HG02884 (cell line): ENCODE measurements around the gene SFI1.
"Not testable (repeated sequence)": the region's sequence is repeated elsewhere in the genome, so short reads cannot be mapped to it uniquely, and the experiment has no call there.

ENCODE experiments used
- ATAC-seq: cut with Tn5 transposase; IDR thresholded peaks from one replicate; pipeline ENCODE4 v1.9.1; 2021; ENCODE audit warnings: mild to moderate bottlenecking, moderate library complexity; ENCODE audit not compliant: unreplicated experiment

The SFI1 gene

DNA sequence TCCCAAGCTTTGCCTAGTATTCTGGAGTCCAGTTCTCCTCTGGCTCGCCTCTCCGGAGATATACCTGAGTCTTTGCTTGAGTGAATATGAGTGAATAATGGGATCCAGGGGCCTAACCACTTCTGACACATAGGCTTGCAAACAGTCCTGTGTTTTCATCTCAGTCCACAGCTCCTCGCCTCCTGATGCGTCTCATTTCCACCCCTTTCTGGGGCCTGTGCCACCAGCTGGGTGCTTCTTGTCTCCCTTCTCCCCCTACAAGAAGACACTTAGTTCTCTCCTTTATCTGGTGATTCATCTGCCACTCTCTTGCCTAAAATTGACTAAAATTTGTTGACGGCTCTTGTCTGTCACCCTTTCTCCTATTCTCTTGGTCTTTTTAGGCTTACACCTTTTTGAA is 44.6 kb downstream of the SFI1 start:
- ATAC-seq: no peak

DNA sequence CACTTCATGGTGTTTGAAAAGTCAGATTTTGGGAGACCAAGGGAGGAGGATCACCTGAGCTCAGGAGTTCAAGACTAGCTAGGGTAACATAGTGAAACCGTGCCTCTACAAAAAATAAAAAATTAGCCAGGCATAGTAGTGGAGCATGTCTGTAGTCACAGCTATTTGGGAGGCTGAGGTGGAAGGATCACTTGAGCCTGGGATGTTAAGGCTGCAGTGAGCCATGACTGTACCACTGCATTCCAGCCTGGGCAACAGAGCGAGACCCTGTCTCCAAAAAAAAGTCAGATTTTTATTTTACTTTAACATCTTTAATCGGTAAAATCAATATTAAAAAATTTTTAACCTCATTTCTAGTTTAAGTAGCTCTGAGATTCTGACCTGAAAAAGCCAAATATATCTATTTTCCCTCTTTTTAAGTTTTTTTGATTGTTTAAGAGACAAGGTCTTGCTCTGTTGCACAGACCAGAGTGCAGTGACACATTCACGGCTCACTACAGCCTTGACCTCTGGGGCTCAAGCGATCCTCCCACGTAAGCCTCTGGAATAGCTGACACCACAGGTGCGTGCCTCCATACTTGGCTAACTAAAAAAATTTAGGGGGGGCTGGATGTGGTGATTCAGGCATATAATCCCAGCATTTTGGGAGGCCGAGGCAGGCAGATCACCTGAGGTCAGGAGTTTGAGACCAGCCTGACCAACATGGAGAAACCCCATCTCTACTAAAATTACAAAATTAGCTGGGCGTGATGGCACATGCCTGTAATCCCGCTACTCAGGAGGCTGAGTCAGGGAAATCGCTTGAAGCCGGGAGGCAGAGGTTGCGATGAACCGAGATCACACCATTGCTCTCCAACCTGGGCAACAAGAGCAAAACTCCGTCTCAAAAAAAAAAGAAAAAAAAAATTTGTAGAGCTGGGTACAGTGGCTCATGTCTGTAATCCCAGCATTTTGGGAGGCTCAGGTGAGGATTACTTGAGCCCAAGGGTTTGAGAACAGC is 48.4 kb downstream of the SFI1 start:
- ATAC-seq: no peak

DNA sequence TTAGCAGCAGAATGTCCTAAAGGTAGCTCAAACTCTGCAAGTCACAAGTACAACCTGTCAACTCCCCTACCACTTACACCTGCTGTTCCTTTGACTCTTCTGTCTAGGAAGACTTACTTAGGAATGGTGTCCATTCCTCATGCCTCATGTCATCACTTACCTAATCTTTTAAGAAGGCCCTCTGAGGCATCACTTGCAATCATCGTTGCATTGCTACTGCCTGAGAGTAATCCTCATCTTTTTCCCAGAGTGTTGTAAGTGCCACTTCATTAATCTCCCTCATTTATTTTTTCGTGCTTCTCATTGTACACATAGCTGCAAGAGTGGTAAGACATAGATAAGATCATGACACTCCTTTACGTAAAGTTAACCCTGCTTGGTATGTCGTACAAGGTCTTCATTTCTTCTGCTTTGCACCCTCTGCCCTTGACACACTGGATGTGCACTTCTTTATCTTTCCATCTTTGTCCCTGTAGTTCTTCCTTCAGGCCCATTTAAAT is 54.6 kb downstream of the SFI1 start:
- ATAC-seq: no peak

DNA sequence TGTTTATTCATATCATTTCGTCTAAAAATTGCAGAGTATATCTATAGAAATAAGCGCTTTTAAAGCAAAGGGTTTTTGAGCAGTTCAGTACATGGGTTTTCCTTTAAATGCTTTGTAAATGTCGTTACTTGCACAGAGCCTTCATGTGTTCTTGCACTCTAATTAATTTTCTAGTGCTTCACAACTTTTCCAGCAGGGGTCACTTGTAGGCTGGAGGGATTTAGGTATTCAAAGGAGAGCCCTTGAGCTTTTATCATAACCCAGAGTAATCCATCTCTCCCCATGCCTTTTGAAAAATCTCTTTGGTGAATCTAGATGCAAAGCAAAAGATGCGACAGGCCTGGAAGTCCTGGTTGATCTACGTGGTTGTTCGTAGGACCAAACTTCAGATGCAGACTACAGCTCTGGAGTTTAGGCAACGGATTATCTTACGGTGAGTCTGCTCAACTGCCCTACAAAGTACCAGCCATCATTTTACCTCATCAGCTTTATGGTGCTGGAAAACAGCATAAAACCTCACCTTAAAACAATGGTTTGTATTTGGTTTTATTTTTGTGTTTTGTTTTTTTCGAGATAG is 60.4 kb downstream of the SFI1 start:
- ATAC-seq: no peak

DNA sequence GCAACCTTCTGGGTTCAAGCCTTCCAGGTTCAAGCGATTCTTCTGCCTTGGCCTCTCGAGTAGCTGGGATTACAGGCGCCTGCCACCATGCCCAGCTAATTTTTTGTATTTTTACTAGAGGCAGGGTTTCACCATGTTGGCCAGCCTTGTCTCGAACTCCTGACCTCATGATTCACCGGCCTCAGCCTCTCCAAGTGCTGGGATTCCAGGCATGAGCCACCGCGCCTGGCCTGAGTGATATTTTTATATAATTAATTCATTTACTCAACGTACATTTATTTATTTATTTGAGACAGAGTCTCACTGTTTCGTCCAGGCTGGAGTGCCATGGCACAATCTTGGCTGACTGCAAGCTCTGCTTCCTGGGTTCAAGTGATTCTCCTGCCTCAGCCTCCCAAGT is 62.2 kb downstream of the SFI1 start:
- ATAC-seq: not testable (repeated sequence)

DNA sequence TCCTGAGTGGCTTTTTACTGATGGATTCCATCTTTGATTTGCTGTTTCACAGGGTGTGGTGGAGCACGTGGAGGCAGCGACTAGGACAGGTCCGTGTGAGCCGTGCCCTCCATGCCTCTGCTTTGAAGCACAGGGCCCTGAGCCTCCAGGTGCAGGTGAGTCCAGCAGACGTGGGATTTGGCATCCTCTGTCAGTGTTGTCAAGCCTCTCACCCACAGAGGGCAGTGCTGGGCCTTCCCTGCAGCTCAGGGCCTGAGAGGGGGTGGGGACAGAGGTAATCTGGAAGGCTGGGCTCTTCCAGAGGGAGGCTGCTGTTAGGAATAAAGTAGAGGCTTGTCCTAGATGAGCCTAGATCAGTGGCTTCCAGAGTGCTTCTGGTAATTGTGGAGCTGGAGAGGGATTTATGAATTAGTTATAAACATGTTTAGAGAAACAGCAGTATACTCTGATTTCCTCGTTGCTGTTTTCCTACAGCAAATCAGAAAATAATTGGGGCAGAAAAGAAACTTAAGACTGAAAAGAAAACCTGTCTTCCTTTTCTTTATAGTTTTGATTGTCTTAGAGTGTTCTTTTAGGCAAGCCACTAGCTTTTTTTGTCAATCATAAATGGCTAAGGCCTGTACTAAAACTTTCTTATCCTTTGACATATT is 65.0 kb downstream of the SFI1 start:
- ATAC-seq: no peak

DNA sequence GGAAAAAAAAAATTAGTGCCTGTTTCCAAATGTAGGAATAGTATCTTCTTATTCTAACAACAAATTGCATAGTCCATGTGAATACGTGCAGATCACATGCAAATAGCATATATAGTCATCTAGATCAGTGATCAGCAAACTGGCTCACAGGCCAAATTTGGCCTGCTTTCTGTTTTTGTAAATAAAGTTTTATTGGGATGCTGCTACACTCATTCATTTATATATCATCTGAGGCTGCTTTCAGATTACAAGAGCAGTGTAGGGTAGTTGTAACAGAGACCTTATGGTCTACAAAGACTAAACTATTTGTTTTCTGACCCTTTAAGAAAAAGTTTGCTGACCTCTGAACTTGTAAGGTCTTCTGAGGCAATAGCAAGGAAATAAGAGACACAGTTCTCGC is 65.6 kb downstream of the SFI1 start:
- ATAC-seq: no peak

DNA sequence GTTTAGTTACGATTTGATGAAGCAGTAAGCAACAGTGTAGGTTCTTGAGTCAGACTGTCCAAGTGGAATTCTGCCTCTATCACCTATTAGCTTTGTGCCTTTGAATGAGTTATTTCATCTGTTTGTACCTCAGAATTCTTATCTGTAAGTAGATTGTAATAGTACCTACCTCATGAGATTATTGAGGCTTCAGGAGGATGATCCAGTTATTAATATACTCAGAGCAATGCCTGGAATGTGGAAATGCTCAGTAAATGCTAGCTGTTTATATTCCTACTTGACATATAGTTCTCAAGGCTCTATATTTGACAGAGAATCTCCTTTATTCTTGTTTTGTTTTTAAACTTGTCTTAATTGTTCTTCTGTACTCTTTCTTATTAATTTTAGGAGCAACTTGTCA is 70.1 kb downstream of the SFI1 start:
- ATAC-seq: no peak

DNA sequence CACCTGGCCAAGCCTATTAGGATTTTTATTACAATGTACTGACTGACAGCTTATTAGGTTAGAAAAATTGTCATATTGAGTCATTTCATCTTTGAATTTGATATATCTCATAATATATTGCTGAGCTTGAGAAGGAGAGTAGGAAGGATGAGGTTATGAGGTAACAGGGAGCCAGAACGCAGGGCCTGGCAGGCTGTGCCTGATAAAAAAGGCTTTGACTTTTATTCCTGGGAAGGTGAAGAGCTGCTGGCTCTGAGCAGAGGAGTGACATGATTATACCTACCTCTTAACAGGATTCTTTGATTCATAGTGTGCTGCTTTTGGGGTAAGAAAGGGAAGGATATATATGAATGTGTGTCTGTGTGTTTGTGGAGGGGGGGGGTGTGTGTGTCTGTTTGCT is 70.9 kb downstream of the SFI1 start:
- ATAC-seq: no peak

DNA sequence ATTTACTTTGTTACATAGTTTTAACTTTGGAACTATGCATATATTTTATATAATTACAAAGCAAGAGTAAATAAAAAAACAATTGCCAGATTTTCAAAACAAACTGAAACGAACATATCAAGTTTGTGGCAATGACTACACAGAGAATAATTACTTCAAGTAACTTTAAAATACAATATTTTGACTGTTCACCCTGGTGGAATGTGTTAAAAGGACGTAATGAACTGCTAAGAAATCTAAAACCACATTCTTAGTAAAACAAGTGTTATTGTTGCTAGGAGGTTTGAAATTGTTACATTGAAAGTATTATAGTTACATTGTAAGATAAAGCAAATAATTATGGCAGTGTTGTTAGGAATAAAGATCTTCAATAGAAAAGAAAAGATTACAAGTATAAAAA is 71.4 kb downstream of the SFI1 start:
- no peak for ATAC-seq

DNA sequence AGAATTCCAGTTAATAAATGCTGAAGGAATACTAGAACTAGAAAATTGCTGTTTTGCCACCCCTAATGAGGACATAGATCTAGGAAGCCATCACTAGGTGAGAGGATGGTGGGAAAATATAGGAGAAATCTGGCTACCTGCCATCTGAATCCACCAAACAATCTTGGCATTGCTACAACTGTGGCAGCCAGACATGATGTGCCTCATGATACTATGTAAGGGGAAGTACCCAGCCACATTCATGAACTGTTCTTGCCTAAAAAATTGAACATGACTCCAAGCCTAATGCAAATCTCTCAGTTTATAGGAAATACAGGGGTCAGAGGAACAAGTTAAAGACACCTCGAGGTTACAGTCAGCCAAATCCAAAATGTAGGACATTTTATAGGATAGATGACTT is 72.8 kb downstream of the SFI1 start:
- no peak for ATAC-seq

DNA sequence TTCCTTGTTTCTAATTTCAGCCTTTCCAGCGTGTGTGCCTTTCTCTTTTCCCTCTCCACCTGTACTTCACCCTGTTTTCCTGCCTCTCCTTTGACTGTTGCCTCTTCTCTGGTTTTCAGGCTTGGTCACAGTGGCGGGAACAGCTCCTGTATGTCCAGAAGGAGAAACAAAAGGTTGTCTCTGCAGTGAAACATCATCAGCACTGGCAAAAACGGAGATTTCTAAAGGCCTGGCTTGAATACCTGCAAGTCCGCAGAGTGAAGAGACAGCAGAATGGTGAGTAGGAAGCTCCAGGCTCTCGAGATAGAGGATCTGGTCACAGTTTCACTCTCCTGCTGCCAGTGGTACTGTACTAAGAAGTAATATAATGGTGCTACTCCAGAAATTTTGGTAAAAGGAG is 76.6 kb downstream of the SFI1 start:
- no peak for ATAC-seq

DNA sequence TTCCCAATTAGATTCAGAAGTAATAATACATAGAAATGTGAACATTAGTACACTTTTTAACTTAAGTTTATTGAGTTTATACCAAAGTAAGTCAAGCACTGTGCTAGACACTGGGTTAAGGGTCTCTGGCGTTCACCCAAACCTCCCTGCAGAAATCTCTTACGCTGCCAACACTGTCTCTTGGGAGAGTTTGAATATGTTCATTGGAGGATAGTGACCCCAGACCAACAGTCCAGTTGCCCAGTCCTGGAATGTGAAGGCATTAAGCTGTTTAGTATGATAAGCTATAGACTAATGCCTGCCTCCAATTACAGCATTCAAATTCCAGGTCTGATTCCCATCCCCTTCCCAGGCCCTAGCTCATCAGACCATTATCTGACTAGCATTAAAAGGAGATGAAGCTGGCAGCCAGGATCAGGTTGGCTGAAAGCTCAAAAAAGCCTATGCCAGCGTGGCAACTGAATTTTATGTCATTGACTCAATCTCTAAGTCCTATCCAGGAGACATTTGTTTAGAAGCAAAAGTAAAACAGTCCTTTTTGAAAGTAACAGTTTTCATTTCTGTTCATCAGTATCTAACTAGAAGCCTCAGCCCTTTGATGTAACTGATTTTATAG is 77.8 kb downstream of the SFI1 start:
- no peak for ATAC-seq

DNA sequence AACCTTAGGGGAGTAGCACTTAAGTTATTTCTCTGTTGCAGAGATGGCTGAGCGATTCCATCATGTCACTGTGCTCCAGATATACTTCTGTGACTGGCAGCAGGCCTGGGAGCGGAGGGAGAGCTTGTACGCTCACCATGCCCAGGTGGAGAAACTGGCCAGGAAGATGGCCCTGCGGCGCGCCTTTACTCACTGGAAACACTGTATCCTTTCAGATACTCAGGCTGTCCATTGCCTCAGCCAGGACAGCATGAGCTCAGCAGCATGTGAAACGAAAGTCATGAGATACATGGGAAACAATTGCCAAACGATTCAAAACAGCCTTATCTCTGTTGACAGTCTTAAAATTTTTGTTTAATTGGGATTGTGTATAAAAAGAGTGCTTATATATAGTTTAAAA is 78.9 kb downstream of the SFI1 start:
- no peak for ATAC-seq

DNA sequence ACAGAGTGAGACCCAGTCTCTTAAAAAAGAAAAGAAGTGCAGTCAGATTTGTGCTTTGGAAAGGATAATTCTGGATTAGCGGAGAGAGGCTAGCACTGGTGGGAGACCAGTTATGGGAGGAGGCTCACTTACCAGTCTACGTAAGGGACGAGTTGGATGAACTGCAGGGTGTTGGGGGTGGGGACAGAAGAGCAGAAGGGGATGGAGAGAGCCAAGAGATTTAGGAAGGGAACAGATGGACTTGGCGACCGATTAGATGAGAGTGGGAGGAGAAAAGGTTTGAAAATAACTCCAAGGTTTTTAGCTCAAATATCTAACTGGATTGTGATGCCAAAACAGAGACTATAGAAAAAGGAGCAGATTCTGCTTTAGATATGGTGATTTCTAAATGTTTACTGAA is 81.4 kb downstream of the SFI1 start:
- ATAC-seq: no peak

DNA sequence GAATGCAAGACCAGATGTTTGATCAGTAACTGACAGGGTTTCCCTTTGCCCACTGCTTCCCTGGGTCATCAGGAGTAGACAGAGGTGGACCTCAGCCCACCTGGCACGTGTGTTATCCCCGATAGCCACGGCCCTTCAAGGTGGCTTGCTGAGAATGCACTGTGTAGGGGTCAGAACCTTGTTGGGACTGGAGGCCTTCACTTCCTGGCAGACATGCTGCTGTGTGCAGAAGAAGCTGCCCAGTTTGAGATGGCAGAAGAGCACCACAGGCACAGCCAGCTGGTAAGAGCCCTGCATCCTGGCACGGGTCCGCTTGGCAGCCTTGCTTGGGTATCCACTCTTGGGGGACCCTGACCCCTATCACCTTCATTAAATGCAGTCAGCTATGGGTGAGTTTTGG is 81.8 kb downstream of the SFI1 start:
- no peak for ATAC-seq

DNA sequence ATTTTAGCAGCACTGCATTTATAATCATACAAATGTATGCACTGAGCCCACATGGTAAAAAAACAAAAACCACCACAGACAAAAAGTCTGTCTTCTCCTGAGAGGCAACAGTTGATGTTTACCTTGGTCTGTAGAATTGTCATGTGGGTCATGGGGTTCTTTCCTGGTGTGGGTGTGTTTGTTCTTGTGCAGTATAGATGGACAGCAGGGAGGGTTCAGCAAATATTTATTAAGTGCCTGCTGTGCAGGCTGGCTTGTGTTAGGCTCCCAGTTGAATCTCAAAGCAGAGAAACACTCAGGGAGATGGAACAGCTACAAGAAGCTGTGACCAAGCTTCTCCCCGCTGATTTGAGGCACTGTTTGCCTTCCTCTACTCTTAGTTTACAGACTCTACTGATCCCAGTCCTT is 83.5 kb downstream of the SFI1 start:
- ATAC-seq: no peak

DNA sequence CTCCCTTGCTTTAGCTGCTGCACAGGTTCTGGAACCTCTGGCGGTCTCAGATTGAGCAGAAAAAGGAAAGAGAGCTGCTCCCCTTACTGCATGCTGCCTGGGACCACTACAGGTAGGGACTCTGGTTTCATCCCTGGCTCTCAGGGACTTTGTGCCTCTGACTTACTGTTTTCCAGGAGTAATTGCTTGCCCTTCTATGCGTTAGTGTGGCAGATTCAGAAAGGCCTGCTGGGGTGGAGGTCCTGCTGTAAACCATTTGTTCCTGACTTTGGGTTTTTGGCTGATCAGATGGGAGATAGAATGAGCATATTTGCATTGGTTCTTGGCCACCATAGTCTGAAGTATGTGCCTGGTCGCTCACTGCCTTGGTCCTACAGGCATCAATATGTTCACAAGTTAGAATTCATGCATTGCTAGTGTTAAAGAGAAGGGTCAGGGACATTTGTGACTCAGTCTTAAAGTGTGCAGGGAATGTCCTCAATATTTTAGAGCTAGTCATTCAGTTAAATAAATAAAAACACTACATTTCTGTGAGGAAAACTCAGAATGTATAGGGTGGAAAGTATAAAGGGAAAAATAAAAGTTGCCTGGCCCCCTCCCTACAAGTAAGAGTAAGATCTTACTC is 87.6 kb downstream of the SFI1 start:
- ATAC-seq: no peak

DNA sequence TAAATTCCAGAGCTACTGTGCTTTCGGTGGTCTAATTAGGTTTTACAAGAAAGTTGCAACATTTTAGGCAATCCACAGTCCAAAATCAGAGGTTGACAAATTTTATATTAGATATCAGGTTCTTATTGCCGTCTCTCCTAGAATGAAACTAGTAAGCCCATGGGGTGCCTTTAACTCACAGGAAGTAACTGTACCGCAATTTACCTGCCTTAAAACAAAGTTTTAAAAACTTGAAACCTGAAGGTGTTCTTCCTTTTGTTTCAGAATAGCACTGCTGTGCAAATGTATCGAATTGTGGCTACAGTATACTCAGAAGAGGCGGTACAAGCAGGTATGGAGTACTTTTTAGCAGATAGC is 88.4 kb downstream of the SFI1 start:
- no peak for ATAC-seq

DNA sequence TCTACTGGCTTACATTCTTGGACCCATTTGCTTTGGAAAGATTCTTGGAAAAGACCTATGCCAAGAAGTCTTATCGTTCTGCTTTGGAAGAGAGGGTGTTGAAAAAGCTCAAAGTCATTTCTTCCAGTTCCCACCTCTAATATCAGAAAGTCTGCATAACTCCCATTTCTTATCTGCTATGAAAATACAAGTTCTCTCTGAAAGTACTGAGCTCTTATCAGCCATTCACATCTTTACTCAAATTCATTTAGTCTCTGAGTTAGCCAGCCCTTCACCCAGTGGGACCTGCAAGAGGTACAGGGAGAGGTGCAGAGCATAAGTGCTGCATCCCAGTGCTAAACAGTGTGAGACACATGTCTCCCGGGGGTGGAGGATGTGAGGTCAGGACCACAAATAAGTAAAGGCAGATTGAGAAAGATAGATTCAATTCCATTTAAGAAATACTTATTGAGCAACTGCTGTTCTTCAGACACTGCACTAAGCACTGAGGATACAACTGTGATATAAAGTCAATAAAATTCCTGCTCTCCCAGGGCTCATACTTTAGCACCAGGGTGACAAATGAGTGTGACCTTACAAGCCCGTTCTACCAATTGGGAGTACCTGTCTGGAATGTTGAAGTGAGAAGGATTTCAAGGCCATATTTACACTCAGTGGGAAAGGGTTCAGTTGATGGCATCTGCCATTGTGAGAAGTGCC is 89.0 kb downstream of the SFI1 start:
- ATAC-seq: no peak
